Astrocyte of the cerebellum (primary cell): ENCODE results near the gene CXCL1.
"Not testable (repeated sequence)": the region's sequence is repeated elsewhere in the genome, so short reads cannot be mapped to it uniquely, and the experiment has no call there.

Experiments
- DNase-seq: peaks from one replicate; pipeline ENCODE4 v3.0.0-alpha.2; 2011; ENCODE audit warnings: low read depth
- H3K4me3 ChIP-seq: 2 replicates; pipeline ENCODE4 v1.5.1; 2011; ENCODE audit warnings: mild to moderate bottlenecking, low read depth, low read length, moderate library complexity
- CTCF ChIP-seq: IDR thresholded peaks from 2 replicates; pipeline ENCODE4 v1.5.1; 2012; ENCODE audit warnings: low read length, low read depth, moderate library complexity, mild to moderate bottlenecking; ENCODE audit errors: missing control alignments
- in situ Hi-C: cut with HindIII; loops from 2 replicates; pipeline ENCODE4 v1.10.0; 2017; ENCODE audit warnings: low sequenced_read_pairs

Gene CXCL1

GRCh38 chr4:73896416-73896815 is 27.2 kb downstream of the CXCL1 start:
- DNase-seq = no peak
- no peak overlapping the region for H3K4me3 ChIP-seq
- no peak for TF ChIP-seq CTCF
- in situ Hi-C loops = no loop called here

DNA sequence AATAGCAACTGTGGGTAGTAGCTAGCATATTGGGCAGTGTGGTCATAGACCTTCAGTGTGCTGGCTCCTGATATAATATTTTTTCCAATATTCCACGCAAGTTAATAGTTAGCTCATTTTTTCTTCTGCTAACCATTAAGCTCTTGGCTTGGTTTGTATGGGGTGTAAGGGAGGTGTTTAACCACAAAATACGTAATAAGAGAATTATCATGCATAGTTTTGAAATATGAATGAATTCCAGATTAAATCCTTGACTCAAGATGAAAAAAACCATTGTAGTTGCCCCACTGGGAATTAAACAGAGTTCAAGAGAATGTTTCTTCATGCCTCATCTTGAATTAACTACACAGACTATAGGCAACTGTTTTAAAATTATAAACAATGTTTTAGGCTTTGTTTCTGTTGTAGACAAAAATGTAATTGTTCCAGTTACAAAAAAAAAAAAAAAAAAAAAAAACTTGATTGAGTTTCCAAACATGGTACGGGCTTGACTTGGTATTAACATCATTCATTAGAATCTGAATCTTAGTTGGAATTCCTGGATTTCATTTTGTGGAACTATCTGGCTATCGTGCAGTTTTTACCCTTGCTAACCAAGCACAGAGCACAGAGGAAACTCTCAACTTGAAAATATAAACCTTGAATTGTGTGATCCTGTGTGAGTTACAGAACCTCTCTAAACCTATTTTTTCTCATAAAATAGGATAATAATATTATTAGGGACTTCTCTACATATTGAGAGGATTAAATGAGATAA is 28.4 kb downstream of the CXCL1 start:
- in situ Hi-C loops = no loop called here
- no peak overlapping the region for H3K4me3 ChIP-seq
- TF ChIP-seq CTCF = no peak
- DNase-seq = peak; percentile 85

DNA sequence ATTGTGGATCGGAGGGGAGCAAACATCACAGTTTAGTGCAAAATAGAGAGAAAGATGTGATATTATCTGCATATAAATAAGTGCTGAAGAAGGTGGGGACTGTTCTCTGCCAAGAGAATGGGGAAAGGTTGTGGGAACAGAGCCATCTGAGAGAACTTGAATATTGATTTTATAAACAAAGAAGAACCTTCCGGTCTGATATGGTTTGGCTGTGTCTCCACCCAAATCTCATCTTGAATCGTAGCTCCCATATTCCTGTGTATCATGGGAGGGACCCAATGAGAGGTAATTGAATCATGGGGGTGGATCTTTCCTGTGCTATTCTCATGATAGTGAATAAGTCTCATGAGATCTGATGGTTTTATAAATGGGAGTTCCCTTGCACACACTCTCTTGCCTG is 30.1 kb downstream of the CXCL1 start:
- H3K4me3 ChIP-seq, DNase-seq, in situ Hi-C loops: not testable (repeated sequence)

DNA sequence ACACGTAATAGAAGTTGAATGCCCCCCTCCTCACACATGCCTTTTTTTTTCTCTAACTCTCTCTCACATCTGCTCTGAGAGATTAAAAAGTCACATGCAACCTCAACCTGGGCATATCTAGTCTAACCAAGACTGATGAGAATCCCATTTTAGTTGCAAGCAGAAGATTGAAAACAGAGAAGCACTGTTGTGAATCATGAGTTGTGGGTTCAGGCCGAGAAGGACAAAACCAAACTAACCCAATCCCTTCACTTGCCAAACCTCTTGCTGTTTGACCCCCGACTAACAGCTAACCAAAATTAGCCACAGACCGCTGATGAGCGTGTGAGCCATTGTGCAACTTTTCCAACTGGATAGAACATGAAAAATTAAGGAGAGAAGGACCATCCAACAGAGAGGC is 31.8 kb downstream of the CXCL1 start:
- peak; percentile 99 for DNase-seq
- H3K4me3 ChIP-seq = no peak overlapping the region
- in situ Hi-C loops = no loop called here
- no peak for TF ChIP-seq CTCF

DNA sequence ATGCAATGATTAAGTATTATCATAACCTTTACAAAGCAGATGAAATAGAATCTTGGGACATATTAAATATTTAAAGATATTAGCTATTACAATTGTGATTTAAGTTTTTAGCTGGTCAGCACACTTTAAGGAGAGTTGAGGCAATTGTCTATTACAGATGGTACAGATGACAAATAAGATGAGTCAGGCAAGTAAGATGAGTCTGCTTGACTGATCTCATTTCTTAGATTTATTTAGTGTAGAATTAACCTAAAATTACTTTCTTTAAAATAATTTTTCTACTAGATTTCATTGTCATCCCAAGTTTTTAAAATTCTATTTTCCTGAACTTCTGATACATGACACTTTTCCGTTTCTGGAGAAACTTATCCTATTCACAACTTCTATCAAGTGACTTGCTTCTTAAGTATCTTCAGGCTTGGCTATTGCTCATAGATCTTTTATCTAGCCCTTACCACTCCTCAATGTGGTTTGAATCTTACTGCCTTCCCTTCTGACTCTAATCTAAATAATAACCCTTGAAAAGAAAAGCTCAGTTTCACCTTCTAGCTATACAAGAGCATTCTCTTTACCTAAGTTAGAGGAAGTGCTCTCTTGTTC is 32.9 kb downstream of the CXCL1 start:
- in situ Hi-C loops = no loop called here
- H3K4me3 ChIP-seq = no peak overlapping the region
- DNase-seq = no peak
- TF ChIP-seq CTCF = no peak

- H3K4me3 ChIP-seq = no peak overlapping the region
- DNase-seq = no peak
- TF ChIP-seq CTCF = no peak
- in situ Hi-C loops = no loop called here
These were observed 33.8 kb downstream of the CXCL1 start for GRCh38 chr4:73902817-73903547.

GRCh38 chr4:73904491-73904890 is 35.3 kb downstream of the CXCL1 start:
- TF ChIP-seq CTCF = no peak
- in situ Hi-C loops = no loop called here
- H3K4me3 ChIP-seq = no peak overlapping the region
- DNase-seq = no peak
